Astrocyte of the spinal cord (primary cell): ENCODE data around the gene YWHAQ.
"Not testable (repeated sequence)": the region's sequence is repeated elsewhere in the genome, so short reads cannot be mapped to it uniquely, and the experiment has no call there.

Experiments
- DNase-seq: peaks from one replicate; pipeline ENCODE4 v3.0.0; 2011; ENCODE audit warnings: low read depth, low spot score
- H3K4me3 ChIP-seq: 2 replicates; pipeline ENCODE4 v1.5.1; 2011; ENCODE audit warnings: low read depth, mild to moderate bottlenecking, low read length, moderate library complexity
- CTCF ChIP-seq: IDR thresholded peaks from 2 replicates; pipeline ENCODE4 v1.5.1; 2012; ENCODE audit warnings: low read depth, mild to moderate bottlenecking, low read length, inconsistent platforms
- in situ Hi-C: cut with HindIII; loops from 2 replicates; pipeline ENCODE4 v1.10.0; 2017; ENCODE audit warnings: low sequenced_read_pairs

YWHAQ gene

GRCh38 chr2:9614562-9614961 lies 16.2 kb downstream of the YWHAQ start:
- H3K4me3 ChIP-seq, result no peak overlapping the region
- DNase-seq, result no peak
- in situ Hi-C loops, result no loop called here
- TF ChIP-seq CTCF, result no peak

GRCh38 chr2:9613291-9613690 lies 17.5 kb downstream of the YWHAQ start:
- in situ Hi-C loops, result no loop called here
- peak; percentile 90 for DNase-seq
- no peak overlapping the region for H3K4me3 ChIP-seq

GRCh38 chr2:9611549-9611912 lies 19.3 kb downstream of the YWHAQ start:
- in situ Hi-C loops, H3K4me3 ChIP-seq, DNase-seq: not testable (repeated sequence)

More at GRCh38 chr2:9613291-9613690, 17.5 kb downstream of the YWHAQ start:
- no peak for TF ChIP-seq CTCF

- TF ChIP-seq CTCF, result no peak
- in situ Hi-C loops, result no loop called here
- no peak overlapping the region for H3K4me3 ChIP-seq
- peak; percentile 18 for DNase-seq
These were observed 19.8 kb downstream of the YWHAQ start for GRCh38 chr2:9610781-9611548.

GRCh38 chr2:9608491-9608890 lies 22.3 kb downstream of the YWHAQ start:
- H3K4me3 ChIP-seq, DNase-seq, in situ Hi-C loops: not testable (repeated sequence)

- DNase-seq, result no peak
- in situ Hi-C loops, result no loop called here
- no peak for TF ChIP-seq CTCF
- H3K4me3 ChIP-seq, result no peak overlapping the region
These were observed 28.4 kb downstream of the YWHAQ start for GRCh38 chr2:9602412-9602811.

GRCh38 chr2:9601397-9601796 lies 29.4 kb downstream of the YWHAQ start:
- no peak overlapping the region for H3K4me3 ChIP-seq
- no peak for TF ChIP-seq CTCF
- DNase-seq, result no peak
- in situ Hi-C loops, result no loop called here

GRCh38 chr2:9599430-9599829 lies 31.4 kb downstream of the YWHAQ start:
- no peak for DNase-seq
- in situ Hi-C loops, result no loop called here
- no peak for TF ChIP-seq CTCF
- H3K4me3 ChIP-seq, result no peak overlapping the region
